K562 (cell line): Measurements from ENCODE around the gene CALY. TPM values are rescaled to one million over a fixed set of nuclear protein-coding genes. Genes with fewer than 3 reads are reported as not detected.

Experiments used
- ATAC-seq: fragments of 200-7000 bp; cut with Tn5 transposase; 3 replicates; pipeline ENCODE4 v1.9.1; 2020; ENCODE audit warnings: moderate library complexity
- BruUV-seq: library from RNA; stranded (reverse); fragments of 400-500 nt; replicated peaks from 2 replicates; lab custom pipeline; 2021; lab: Mats Ljungman, UMichigan
- CTCF ChIA-PET: fragments of 300-600 bp; formaldehyde crosslinking; extraction: SDS; loops from one replicate; lab custom pipeline; 2021; ENCODE audit warnings: low intra/inter-chr PET ratio; lab: Yijun Ruan, JAX
- POLR2A ChIA-PET: fragments of 300-600, 350-650 bp; sonication (Branson Sonifier 250); formaldehyde crosslinking; extraction: SDS; loops from one replicate; lab custom pipeline; 2021; ENCODE audit warnings: antibody characterized with exemption, inconsistent platforms; lab: Yijun Ruan, JAX
- DNase-seq, 4 experiments: peaks; one replicate each; pipeline versions ENCODE4 v3.0.0 to v3.0.0-alpha.2; 2011 to 2018; ENCODE audit warnings: low spot score in 3 of 4, mixed read lengths in 3 of 4; ENCODE audit errors: extremely low read depth in 1 of 4
- FAIRE-seq: peaks from 2 replicates; lab custom pipeline; 2011; peaks lifted over from hg19 to GRCh38; lab: Jason Lieb, UNC
- H2AFZ ChIP-seq: 2 replicates; pipeline ENCODE4 v1.6.0; 2011; ENCODE audit warnings: low read depth, low read length, control low read depth, inconsistent platforms
- H3K27ac ChIP-seq: fragments of 200-600 bp; 3 replicates; pipeline ENCODE4 v1.8.0; 2011; ENCODE audit warnings: low read depth, mild to moderate bottlenecking, control low read depth, inconsistent platforms, low read length, moderate library complexity, mixed read lengths; ENCODE audit errors: extremely low read depth
- H3K27me3 ChIP-seq, 2 experiments: fragments of 300-600 bp in 1 of 2; 2 replicates in 1 of 2; 3 replicates in 1 of 2; pipeline versions ENCODE4 v1.6.0 to v1.8.0; 2011; ENCODE audit warnings: inconsistent platforms in 2 of 2, low read length in 2 of 2, mild to moderate bottlenecking in 1 of 2, mixed read lengths in 1 of 2, moderate library complexity in 1 of 2; ENCODE audit not compliant: control insufficient read depth in 2 of 2, insufficient read depth in 2 of 2
- H3K36me3 ChIP-seq: fragments of 300-600 bp; 3 replicates; pipeline ENCODE4 v1.8.0; 2011; ENCODE audit warnings: mild to moderate bottlenecking, low read length, inconsistent platforms; ENCODE audit not compliant: control insufficient read depth, insufficient read depth
- H3K4me1 ChIP-seq, 2 experiments: fragments of 200-600 bp in 1 of 2; replicated peaks in 1 of 2; 2 replicates in 1 of 2; 3 replicates in 1 of 2; pipeline versions ENCODE4 v1.5.1 to v1.8.0; 2011; ENCODE audit warnings: inconsistent platforms in 2 of 2, low read length in 2 of 2, mild to moderate bottlenecking in 1 of 2, mixed read lengths in 1 of 2, moderate library complexity in 1 of 2; ENCODE audit not compliant: control insufficient read depth in 2 of 2, insufficient read depth in 2 of 2
- H3K4me2 ChIP-seq: 2 replicates; pipeline ENCODE4 v1.6.1; 2011; ENCODE audit warnings: low read length, control low read depth, inconsistent platforms, mixed read lengths; ENCODE audit not compliant: insufficient read depth
- H3K4me3 ChIP-seq: fragments of 200-600 bp; sonication (generic), shearing (Covaris generic); 2 replicates; pipeline ENCODE4 v1.5.1; 2016; ENCODE audit warnings: control low read depth, inconsistent platforms
- H3K79me2 ChIP-seq: fragments of 200-600 bp; 3 replicates; pipeline ENCODE4 v1.8.0; 2011; ENCODE audit warnings: low read length, inconsistent platforms; ENCODE audit not compliant: control insufficient read depth, insufficient read depth
- H3K9ac ChIP-seq, 2 experiments: 2 replicates each; pipeline versions ENCODE4 v1.6.0 to v1.6.1; 2011; ENCODE audit warnings: low read depth in 2 of 2, low read length in 2 of 2, control low read depth in 1 of 2, inconsistent platforms in 1 of 2, mild to moderate bottlenecking in 1 of 2, mixed read lengths in 1 of 2; ENCODE audit not compliant: insufficient read depth in 1 of 2
- H3K9me1 ChIP-seq: one replicate; pipeline ENCODE4 v1.6.0; 2011; ENCODE audit warnings: inconsistent platforms, mild to moderate bottlenecking, low read length, moderate library complexity; ENCODE audit not compliant: control insufficient read depth, insufficient read depth
- H3K9me3 ChIP-seq: replicated peaks from 2 replicates; pipeline ENCODE4 v1.5.1; 2011; ENCODE audit warnings: low read depth, low read length, inconsistent platforms; ENCODE audit not compliant: control insufficient read depth, insufficient read depth
- H4K20me1 ChIP-seq: replicated peaks from 2 replicates; pipeline ENCODE4 v1.6.1; 2011; ENCODE audit warnings: low read length, inconsistent platforms, mixed read lengths; ENCODE audit not compliant: control insufficient read depth, insufficient read depth
- ETS2 ChIP-seq: IDR thresholded peaks from 2 replicates; pipeline ENCODE4 v1.6.1; 2016; ENCODE audit warnings: borderline replicate concordance, missing genetic modification characterization, mild to moderate bottlenecking, moderate library complexity, missing compliant biosample characterization; ENCODE audit not compliant: poor library complexity, severe bottlenecking
- GABPB2 ChIP-seq: fragments of 250-450 bp; sonication (Bioruptor Pico); conservative IDR thresholded peaks from 2 replicates; pipeline ENCODE4 v1.5.1; 2021; ENCODE audit warnings: mild to moderate bottlenecking
- MYNN ChIP-seq, 2 experiments: sonication (generic); formaldehyde crosslinking in 1 of 2; IDR thresholded peaks; 2 replicates each; pipeline versions ENCODE4 v1.5.0 to v1.6.1; 2016 to 2020; ENCODE audit warnings: antibody characterized with exemption in 1 of 2, missing genetic modification reagents in 1 of 2
- NFRKB ChIP-seq: fragments of 450-650 bp; IDR thresholded peaks from 2 replicates; pipeline ENCODE4 v1.6.1; 2016; ENCODE audit warnings: low read depth
- SIN3A ChIP-seq, 2 experiments: fragments of 150-350 bp in 1 of 2; IDR thresholded peaks; 2 replicates each; pipeline ENCODE4 v1.6.1; 2011 to 2016; ENCODE audit warnings: borderline replicate concordance in 2 of 2, low read depth in 2 of 2, low read length in 2 of 2, mild to moderate bottlenecking in 2 of 2, moderate library complexity in 2 of 2; ENCODE audit not compliant: control insufficient read depth in 1 of 2
- SMAD2 ChIP-seq: fragments of 150-350 bp; IDR thresholded peaks from 2 replicates; pipeline ENCODE4 v1.6.1; 2014; ENCODE audit warnings: low read depth, mild to moderate bottlenecking, low read length
- SOX6 ChIP-seq: fragments of 450-650 bp; IDR thresholded peaks from 2 replicates; pipeline ENCODE4 v1.6.1; 2014; ENCODE audit warnings: mild to moderate bottlenecking
- TRIM28 ChIP-seq: fragments of 450-650 bp; IDR thresholded peaks from 2 replicates; pipeline ENCODE4 v1.6.1; 2017
- WGBS: fragments of 100-300 bp; shearing (Covaris generic); methylation state at CpG from one replicate; pipeline ENCODE4 v1.1.6; 2016; ENCODE audit warnings: low coverage, mixed read lengths; ENCODE audit not compliant: insufficient coverage; ENCODE audit errors: missing lambda C conversion rate; 5-methylcytosine and 5-hydroxymethylcytosine counted together
- in situ Hi-C: fragments of 300-500 bp; cut with MboI; formaldehyde crosslinking; loops from 4 replicates; pipeline ENCODE4 v1.15.0; 2018; ENCODE audit warnings: inconsistent platforms, mixed read lengths
- intact Hi-C: fragments of 100-400 bp; cut with micrococcal nuclease; formaldehyde crosslinking; loops from 2 replicates; pipeline ENCODE4 v1.14.2; 2022
- polyA plus RNA-seq, 8 experiments: library from polyadenylated mRNA; depleted of rRNA in 4 of 8; stranded (reverse) in 5 of 8; unstranded in 3 of 8; fragments of >200 nt; fragmentation: Nextera tagmentation in 2 of 8; fragmentation: Illumina TruSeq in 1 of 8; extraction: Ambion mirVana in 2 of 8; extraction: Trizol in 1 of 8; gene quantifications; 2 replicates each; pipeline versions ENCODE4 v1.2.1 to v1.2.3, GENCODE V29; 2011 to 2014; ENCODE audit warnings: inconsistent platforms in 1 of 8, missing spikeins in 1 of 8
- total RNA-seq, 7 experiments: library from RNA; depleted of rRNA in 6 of 7; stranded (reverse); fragments of >200 nt in 6 of 7; fragmentation: Illumina TruSeq in 2 of 7; extraction: Trizol in 2 of 7; gene quantifications; 2 replicates each; pipeline versions ENCODE4 v1.2.1 to v1.2.3, GENCODE V29; 2011 to 2021; ENCODE audit warnings: low replicate concordance in 1 of 7

Gene CALY
- total and polyA plus RNA-seq, 9 of the 15 experiments (the other 6 are each of a cell fraction or from before 2014, with no cell fraction given) = not detected

- ChIA-PET CTCF (no interaction called here), POLR2A (interaction anchor here (0.6 to 1.4 kb wide), 4 partner anchors 8 to 27 kb away, joined by 3 to 4 read pairs (median 4); no protein-coding TSS in a partner anchor)
- Histone ChIP-seq H3K4me2 (peak overlapping the region; percentile 89), H2AFZ (no peak overlapping the region; the same call in 1 of the 2 replicates), H3K9ac (peak overlapping the region; percentile 82 to 90; a peak in 3 of 4 replicates), H3K9me3 (no peaks in the 10 kb centered on the region), H4K20me1 (no peaks in the 10 kb centered on the region; the same call in 1 of the 2 replicates), H3K36me3 (peaks cover 27% of the 10 kb centered on the region; the same call in 2 of the 3 replicates), H3K9me1 (no peaks in the 10 kb centered on the region), H3K27me3 (no peaks in the 10 kb centered on the region), H3K4me1 (peaks cover 21 to 47% of the 10 kb centered on the region in 2 experiments), H3K4me3 (peak overlapping the region; percentile 18; the same call in 1 of the 2 replicates), H3K79me2 (peaks cover 68% of the 10 kb centered on the region), H3K27ac (peak overlapping the region; percentile 97)
- ATAC-seq (no peak), DNase-seq (no peak), FAIRE-seq (no peak)
- intact Hi-C loops = no loop called here
- BruUV-seq = no TSS peak
- WGBS = 47% methylated on average over 2 of the region's 5 CpGs
- TF ChIP-seq SMAD2 (no peak), GABPB2 (no peak), SOX6 (no peak), NFRKB (0 out of 2 replicates have a peak, but pooled peaks have one; percentile 4), ETS2 (tag) (no peak), MYNN (IDR thresholded peaks at IDR 0.05) (no peak), MYNN (CRISPR knock-in tag; IDR thresholded peaks at IDR 0.05) (no peak), TRIM28 (no peak), SIN3A (IDR thresholded peaks at IDR 0.05; ENCODE audit: borderline replicate concordance in 2 of 2, control insufficient read depth in 1 of 2, low read depth in 2 of 2, low read length in 2 of 2) (no peak)
- in situ Hi-C loops = loop anchor here (5.0 kb wide), 2 partner anchors 59 to 164 kb away; no protein-coding TSS in a partner anchor
Measured at GRCh38 chr10:133306097-133306476, 30.6 kb downstream of the CALY start.
